GM19467 (cell line): ENCODE measurements around the gene IWS1.
A peak's percentile ranks its signal among the peaks of the same experiment; 100 is the strongest.
"Not testable (repeated sequence)": the region's sequence is repeated elsewhere in the genome, so short reads cannot be mapped to it uniquely, and the experiment has no call there.

ENCODE experiments used
- ATAC-seq: cut with Tn5 transposase; IDR thresholded peaks from one replicate; pipeline ENCODE4 v1.9.1; 2021; ENCODE audit warnings: mild to moderate bottlenecking, moderate library complexity; ENCODE audit not compliant: unreplicated experiment

The IWS1 gene

GRCh38 chr2:127530245-127531140 lies 4.2 kb upstream of the IWS1 start:
- no peak for ATAC-seq

DNA sequence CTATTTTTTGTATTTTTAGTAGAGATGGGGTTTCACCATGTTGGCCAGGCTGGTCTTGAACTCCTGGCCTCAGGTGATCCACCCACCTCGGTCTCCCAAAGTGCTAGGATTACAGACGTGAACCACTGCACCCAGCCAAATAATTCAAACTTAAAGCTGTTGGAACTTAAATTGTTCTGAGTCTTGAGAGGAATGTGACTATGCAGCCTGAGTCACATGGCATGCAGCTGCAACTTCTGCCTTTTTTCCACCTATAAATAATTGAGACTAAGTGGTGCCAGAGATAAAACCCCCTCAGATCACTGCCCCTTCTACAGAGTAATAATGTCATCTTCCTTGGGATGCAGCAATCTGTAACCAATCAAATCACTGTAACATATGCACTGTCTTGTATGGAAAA lies 3.1 kb upstream of the IWS1 start:
- not testable (repeated sequence) for ATAC-seq

DNA sequence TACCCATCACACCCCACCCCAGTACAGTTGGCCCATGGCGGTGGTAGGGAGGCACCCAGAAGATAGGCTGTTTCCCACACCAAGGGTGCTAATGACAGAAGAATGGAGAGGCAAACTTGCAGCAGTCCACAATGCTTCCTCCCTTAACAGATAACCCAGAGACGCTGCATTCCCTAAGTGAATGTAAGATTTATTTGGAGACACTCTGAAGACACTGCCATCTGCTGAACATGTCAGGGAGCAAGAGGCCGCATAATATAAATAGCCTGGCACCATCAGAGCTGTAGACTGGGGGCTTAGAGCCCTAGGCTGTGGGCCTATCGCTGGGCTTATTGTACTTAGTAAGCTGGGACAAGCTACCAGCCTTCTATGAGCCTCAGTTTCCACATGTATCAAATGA lies 2.2 kb upstream of the IWS1 start:
- no peak for ATAC-seq

- ATAC-seq, result peak; percentile 6
Observed at GRCh38 chr2:127527001-127527804, 914 bp upstream of the IWS1 start.

DNA sequence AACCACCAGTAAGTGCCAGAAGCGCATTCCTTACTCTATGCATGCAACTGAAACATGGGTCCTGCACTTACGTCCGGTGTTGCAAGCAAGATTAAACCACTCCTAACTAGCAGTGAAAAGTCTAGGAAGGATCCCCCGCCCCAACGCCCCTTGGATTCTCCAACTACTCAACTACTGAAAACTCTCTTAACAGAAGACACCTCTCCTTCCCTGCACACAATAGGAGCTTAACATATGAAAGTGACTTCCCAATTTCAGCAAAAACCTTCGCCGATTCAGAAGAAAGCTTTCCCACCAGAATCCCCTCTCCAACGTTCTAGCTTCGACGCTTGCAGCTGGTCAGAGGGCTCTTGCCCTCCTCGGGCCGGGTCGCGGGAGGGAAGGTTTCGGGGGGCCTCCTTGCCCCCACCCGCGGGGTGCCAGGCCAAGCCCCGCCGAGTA lies 578 bp downstream of the IWS1 start:
- no peak for ATAC-seq

GRCh38 chr2:127524198-127524834 lies 2.0 kb downstream of the IWS1 start:
- not testable (repeated sequence) for ATAC-seq

GRCh38 chr2:127523269-127523939 lies 2.9 kb downstream of the IWS1 start:
- ATAC-seq, result no peak

GRCh38 chr2:127520424-127520823 lies 5.9 kb downstream of the IWS1 start:
- no peak for ATAC-seq

GRCh38 chr2:127517465-127517864 lies 8.8 kb downstream of the IWS1 start:
- no peak for ATAC-seq

DNA sequence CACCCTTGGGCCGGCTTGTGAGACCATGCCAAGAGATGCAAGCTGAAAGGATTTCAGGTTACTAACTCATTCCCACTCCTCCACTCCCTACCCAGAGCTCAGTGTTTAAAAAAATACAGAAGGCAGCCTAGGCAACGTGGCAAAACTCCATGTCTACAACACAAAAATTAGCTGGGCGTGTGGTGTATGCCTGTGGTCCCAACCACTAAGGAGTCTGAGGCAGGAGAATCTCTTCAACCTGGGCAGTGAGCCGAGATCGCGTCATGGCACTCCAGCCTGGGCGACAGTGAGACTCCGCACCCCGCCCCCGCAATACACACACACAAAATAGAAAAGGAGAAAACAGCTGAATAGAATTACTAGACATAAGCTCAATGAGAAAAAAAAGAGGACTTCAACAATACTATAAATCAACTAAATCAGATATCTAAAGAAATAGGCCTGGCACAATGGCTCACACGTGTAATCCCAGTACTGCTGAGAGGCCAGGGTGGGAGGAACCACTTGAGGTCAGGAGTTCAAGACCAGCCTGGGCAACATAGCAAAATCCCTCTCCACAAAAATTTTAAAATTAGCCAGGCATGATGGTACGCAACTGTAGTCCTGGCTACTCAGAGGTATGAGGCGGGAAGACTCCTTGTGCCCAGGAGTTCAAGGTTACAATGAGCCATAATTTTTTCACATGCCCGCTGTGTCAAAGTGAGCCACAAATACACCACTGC lies 10.1 kb downstream of the IWS1 start:
- ATAC-seq, result no peak

- no peak for ATAC-seq
Observed at GRCh38 chr2:127515383-127515915, 10.8 kb downstream of the IWS1 start.

DNA sequence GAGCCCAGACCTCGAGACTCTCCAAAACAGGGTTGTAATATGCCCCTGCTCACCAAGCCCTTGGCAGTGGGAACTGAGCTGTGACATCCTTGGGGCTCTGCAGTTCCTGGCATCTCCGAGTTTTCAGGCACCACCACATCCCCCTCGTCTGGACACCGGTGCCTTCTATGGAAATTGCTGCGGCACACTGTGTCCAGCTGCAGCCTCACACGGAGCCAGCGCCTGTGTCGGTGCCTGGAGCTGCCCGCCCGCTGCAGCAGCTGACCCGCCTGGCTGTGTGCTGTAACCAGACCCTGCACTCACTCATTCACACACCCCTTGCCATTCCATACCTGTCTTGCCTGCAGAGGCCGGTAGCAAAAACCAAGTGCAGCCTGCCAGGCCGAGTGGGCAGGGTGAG lies 11.8 kb downstream of the IWS1 start:
- ATAC-seq, result no peak

DNA sequence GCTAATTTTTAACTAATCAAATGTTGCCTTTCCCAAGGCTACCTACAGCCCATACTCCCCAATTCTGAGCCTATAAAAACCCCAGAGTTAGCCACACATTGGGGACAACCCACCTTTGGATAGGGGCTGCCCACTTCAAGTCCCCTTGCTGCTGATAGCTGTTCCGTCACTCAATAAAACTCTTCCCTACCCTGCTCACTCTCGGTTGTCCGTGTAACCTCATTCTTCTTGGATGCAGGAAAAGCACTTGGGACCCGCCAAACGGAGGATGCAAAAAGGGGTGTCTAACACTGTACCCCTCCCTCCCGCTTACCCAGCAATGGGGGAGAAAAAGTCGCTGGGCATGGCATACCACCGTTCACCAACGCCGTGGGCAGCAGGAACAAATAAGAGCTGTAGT lies 12.2 kb downstream of the IWS1 start:
- no peak for ATAC-seq

GRCh38 chr2:127512362-127512761 lies 13.9 kb downstream of the IWS1 start:
- ATAC-seq, result no peak

DNA sequence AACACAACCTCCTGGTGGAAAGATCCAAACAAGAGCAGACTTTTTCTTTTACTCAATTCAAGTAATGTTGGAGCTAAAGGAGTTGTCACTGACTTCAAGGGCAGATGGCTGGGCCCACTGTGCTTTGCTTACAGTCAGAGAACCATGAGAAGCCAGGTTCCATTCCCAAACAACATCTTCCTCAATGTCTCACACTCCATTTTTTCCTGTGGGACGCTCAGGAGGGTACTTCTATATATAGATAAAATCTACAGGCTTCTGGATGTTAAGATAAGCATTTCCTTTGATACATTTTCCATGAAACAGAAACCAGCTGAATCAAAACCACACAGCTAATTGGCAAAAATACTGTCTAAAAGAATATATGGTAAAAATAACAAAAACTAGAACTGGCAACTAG lies 14.4 kb downstream of the IWS1 start:
- no peak for ATAC-seq

- ATAC-seq, result no peak
Observed at GRCh38 chr2:127511090-127511695, 15.1 kb downstream of the IWS1 start.

- no peak for ATAC-seq
Observed at GRCh38 chr2:127510073-127510472, 16.2 kb downstream of the IWS1 start.

DNA sequence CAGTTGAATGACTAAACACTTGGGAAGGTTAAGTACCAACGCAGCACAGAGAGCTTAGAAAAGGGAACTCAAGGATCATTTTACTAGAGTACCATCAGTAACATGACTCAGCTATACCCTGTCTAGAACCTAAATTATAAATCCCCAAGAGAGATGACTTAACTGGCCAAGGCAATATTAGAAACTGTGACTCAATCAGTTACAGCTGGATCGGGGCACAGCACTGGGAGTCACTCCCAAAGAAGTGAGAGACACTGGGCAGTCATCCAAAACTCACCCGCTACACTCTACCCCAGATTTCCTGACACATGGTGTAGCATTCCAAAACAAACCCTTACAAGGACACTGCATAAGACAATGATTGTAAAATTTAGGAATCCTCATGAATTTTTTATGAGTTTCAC lies 17.7 kb downstream of the IWS1 start:
- no peak for ATAC-seq

DNA sequence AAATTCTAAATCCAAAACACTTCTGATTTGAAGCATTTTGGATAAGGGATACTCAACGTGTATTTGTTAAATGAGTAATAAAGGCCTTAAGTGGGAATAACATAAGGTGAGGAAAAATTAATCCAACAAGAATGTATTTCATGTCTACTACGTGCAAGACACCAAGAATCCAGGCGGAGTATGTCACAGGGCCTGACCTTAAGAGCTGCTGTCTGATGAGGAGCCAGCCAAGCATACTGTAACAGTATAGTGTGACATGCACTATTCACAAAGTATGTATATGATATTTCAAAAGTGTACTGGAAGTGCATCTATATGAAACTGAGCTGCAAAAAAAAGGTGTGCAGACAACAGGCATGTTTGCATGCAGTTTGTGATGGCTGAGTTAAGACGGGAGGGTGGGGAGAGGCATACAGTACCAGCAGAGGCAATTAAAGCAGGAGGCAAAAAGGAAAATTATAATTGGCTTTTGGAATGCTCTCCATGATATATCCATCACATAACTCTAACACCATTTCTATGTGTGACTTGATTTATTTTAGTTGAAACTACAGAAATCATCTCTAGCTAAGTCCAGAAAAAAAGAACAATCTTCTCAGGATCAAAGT lies 18.2 kb downstream of the IWS1 start:
- ATAC-seq, result no peak
